Measurements from ENCODE around the gene CCDC33.

Gene CCDC33

DNA sequence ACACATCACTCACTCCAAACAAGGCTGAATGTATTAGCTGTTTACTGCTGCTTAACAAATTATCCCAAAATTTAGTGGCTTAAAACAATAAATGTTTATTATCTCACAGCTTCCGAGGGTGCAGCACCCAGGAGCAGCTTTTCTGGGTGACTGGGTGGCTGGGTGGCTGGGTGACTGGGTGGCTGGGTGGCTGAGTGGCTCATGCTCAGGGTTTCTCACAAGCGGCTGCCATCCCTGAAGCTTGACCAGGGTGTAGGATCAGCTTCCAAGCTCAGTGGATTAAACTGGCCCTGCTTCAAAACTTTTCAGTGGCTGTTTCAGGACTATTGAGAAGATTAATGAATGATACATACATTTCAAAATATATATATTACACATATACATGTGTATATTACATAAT, 133.6 kb downstream of the CCDC33 start:
- no peak for TF ChIP-seq CTCF (IDR thresholded peaks at IDR 0.05; ENCODE audit: control insufficient read depth, insufficient read depth, low read depth, low read length, missing control alignments)
- no peak for DNase-seq (ENCODE audit: low read depth)
- H3K4me3 ChIP-seq (ENCODE audit: control insufficient read depth, low read depth, low read length) = no peak overlapping the region

DNA sequence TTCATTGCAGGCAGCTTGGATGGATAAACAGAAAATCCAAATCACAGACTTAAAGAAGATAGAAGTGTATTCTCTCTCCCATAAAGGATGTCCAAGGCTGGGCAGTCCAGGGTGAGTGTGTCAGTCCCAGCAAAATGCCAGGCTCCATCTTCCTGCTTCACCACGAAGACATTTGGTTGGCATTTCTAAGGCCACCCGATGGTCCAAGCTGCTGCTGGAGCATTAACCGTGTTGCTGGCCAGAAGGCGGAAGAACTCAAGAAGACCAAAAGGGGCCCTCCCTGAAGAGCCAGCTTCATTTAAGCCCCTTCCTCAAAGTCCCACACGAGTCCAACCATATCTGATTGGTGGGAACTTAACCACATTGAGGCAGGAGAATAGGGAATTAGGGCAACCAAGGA, 134.3 kb downstream of the CCDC33 start:
- no peak for TF ChIP-seq CTCF (IDR thresholded peaks at IDR 0.05; ENCODE audit: control insufficient read depth, insufficient read depth, low read depth, low read length, missing control alignments)
- no peak overlapping the region for H3K4me3 ChIP-seq (ENCODE audit: control insufficient read depth, low read depth, low read length)
- no peak for DNase-seq (ENCODE audit: low read depth)

- DNase-seq (ENCODE audit: low read depth) = no peak
- no peak for TF ChIP-seq CTCF (IDR thresholded peaks at IDR 0.05; ENCODE audit: control insufficient read depth, insufficient read depth, low read depth, low read length, missing control alignments)
- no peak overlapping the region for H3K4me3 ChIP-seq (ENCODE audit: control insufficient read depth, low read depth, low read length)
These were observed 137.0 kb downstream of the CCDC33 start for GRCh38 chr15:74373056-74373650.

DNA sequence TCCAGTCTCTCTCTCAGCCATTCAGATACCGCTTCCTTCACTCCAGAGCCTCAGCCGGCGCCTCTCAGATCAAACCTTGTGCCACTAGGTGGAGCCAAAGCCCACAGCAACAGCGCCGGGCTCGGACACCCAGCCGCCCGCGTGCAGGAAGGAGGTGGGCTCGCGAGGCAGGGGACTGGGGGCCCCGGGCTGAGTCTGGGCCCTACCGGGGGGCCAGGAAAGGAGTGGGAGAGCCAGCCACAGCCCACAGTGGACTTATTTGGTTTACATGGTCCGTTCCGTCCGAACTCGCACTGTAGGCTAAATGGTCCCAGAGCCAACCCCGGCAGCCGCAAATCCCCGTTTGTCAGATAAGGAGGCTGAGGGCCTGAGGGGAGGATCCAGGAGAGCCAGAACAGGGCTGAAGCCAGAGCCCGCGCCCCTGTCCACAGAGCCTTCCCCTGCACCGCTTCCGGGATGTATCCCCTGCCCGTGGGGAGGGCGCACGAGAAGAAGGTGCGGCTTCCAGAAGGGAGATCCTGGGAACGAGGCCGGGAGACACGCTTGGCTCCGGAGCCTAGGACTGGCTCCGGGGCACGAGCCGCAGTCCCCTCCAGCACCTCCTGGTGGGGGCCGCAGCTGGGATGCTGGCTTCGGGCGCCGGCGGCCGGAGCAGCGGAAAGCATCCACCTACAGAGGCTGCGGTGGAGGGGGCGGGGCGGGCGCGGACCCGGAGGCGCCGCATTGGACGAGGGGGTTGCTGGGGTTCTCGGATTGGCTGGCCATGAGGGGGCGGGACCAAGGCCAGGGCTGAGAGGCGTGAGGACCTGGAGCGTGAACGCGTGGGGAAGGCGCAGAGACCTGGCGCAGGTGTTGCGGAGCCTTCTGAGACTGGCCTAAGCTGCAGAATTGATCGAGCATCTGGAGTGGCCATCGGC, 137.9 kb downstream of the CCDC33 start:
- peak overlapping the region; percentile 58 for H3K4me3 ChIP-seq (ENCODE audit: control insufficient read depth, low read depth, low read length)
- DNase-seq (ENCODE audit: low read depth) = no peak
- TF ChIP-seq CTCF (IDR thresholded peaks at IDR 0.05; ENCODE audit: control insufficient read depth, insufficient read depth, low read depth, low read length, missing control alignments) = peak; percentile 90

DNA sequence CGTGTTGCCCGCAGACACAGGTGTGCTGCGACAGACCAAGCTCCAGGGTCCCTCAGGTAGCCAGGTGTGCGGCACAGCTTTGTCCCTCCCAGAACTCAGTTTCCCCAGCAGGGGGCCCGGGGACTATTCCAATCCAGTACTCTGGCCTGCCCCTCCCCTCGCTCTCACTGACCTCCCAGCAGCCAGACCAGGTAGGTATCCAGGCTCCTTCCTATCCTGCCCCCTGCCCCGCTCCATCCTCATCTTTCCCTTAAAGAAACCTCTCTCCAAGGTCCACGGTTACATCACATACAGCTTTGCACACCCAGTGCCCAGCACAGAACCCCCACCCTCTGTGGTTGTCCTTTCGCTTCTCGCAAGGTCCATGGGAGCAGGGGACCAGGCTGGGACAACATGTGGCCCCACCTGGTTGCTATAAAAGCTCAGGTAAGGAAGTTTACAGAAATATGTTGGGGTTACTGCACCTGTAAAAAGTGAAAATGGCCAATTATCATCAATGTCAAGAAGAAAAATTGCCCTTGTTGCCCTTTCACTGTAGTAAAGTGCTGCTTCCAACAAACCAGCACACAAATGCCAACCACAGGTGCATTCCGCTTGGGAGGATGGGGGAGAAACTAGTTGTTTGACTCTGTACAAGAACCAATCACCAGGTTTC, 138.6 kb downstream of the CCDC33 start:
- TF ChIP-seq CTCF (IDR thresholded peaks at IDR 0.05; ENCODE audit: control insufficient read depth, insufficient read depth, low read depth, low read length, missing control alignments) = no peak
- DNase-seq (ENCODE audit: low read depth) = no peak
- peak overlapping the region; percentile 58 for H3K4me3 ChIP-seq (ENCODE audit: control insufficient read depth, low read depth, low read length)

DNA sequence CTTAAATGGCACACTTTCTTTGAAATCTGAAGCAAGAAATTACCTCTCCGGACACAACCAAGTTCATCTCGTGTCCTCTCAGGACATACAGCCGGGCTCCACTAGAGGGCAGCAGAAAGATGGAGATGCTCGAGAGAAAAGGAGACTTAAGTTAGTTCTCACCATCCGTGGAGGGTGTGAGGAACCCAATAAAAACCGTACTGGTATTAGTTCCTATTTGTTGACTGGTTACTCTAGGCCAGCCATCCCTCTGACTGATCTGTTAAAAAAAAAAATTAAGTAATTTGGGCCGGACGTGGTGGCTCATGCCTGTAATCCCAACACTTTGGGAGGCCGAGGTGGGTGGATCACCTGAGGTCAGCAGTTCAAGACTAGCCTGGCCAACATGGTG, 139.2 kb downstream of the CCDC33 start:
- peak; percentile 90 for TF ChIP-seq CTCF (IDR thresholded peaks at IDR 0.05; ENCODE audit: control insufficient read depth, insufficient read depth, low read depth, low read length, missing control alignments)
- peak; percentile 35 for DNase-seq (ENCODE audit: low read depth)
- no peak overlapping the region for H3K4me3 ChIP-seq (ENCODE audit: control insufficient read depth, low read depth, low read length)
